HepG2 (cell line): Measurements from ENCODE around the gene SEBOX. TPM values are rescaled to one million over a fixed set of nuclear protein-coding genes. Genes with fewer than 3 reads are reported as not detected.

ENCODE experiments used
- ATAC-seq: fragments of 200-7000 bp; cut with Tn5 transposase; 3 replicates; pipeline ENCODE4 v1.9.1; 2020; ENCODE audit warnings: mild to moderate bottlenecking, moderate library complexity
- BruUV-seq: library from RNA; stranded (reverse); fragments of 400-500 nt; replicated peaks from 2 replicates; lab custom pipeline; 2021; lab: Mats Ljungman, UMichigan
- CTCF ChIA-PET: fragments of 300-600 bp; formaldehyde crosslinking; extraction: SDS; loops from one replicate; lab custom pipeline; 2021; ENCODE audit warnings: low total read pairs, inconsistent platforms, low intra/inter-chr PET ratio; lab: Yijun Ruan, JAX
- POLR2A ChIA-PET: fragments of 350-600 bp; sonication (Branson Sonifier 250); formaldehyde crosslinking; loops from one replicate; lab custom pipeline; 2020; ENCODE audit warnings: antibody characterized with exemption, inconsistent platforms; lab: Yijun Ruan, JAX
- DNase-seq: peaks from one replicate; pipeline ENCODE4 v3.0.0-alpha.2; 2015; ENCODE audit warnings: low spot score
- FAIRE-seq: peaks from 3 replicates; lab custom pipeline; 2011; peaks lifted over from hg19 to GRCh38; lab: Jason Lieb, UNC
- H2AFZ ChIP-seq: one replicate; pipeline ENCODE4 v1.6.1; 2011; ENCODE audit warnings: low read length, inconsistent platforms
- H3K27ac ChIP-seq: fragments of 300-600 bp; 3 replicates; pipeline ENCODE4 v1.8.0; 2011; ENCODE audit warnings: mixed run types, mild to moderate bottlenecking, mixed read lengths, low read length, inconsistent platforms; ENCODE audit not compliant: insufficient read depth; ENCODE audit errors: extremely low read length
- H3K27me3 ChIP-seq, 2 experiments: fragments of 200-600 bp in 1 of 2; 2 replicates in 1 of 2; 3 replicates in 1 of 2; pipeline versions ENCODE4 v1.6.0 to v1.8.0; 2011; ENCODE audit warnings: low read length in 2 of 2, mild to moderate bottlenecking in 2 of 2, moderate library complexity in 2 of 2, inconsistent platforms in 1 of 2; ENCODE audit not compliant: insufficient read depth in 2 of 2, control insufficient read depth in 1 of 2
- H3K36me3 ChIP-seq, 2 experiments: fragments of 200-600 bp in 1 of 2; replicated peaks in 1 of 2; 2 replicates in 1 of 2; 3 replicates in 1 of 2; pipeline versions ENCODE4 v1.5.1 to v1.8.0; 2011; ENCODE audit warnings: low read length in 2 of 2, inconsistent platforms in 1 of 2; ENCODE audit not compliant: insufficient read depth in 2 of 2, control insufficient read depth in 1 of 2
- H3K4me1 ChIP-seq: 2 replicates; pipeline ENCODE4 v1.5.1; 2012; ENCODE audit warnings: low read length, inconsistent platforms; ENCODE audit not compliant: insufficient read depth
- H3K4me2 ChIP-seq: 2 replicates; pipeline ENCODE4 v1.6.0; 2011; ENCODE audit warnings: low read depth, low read length, inconsistent platforms
- H3K4me3 ChIP-seq, 3 experiments: fragments of 200-600 bp in 1 of 3; sonication (generic), shearing (Covaris generic) in 1 of 3; replicated peaks in 1 of 3; 2 replicates each; pipeline ENCODE4 v1.5.1; 2011 to 2016; ENCODE audit warnings: low read length in 3 of 3, inconsistent platforms in 2 of 3, low read depth in 2 of 3, mild to moderate bottlenecking in 2 of 3, control low read depth in 1 of 3, mixed read lengths in 1 of 3; ENCODE audit not compliant: insufficient read depth in 1 of 3
- H3K79me2 ChIP-seq: one replicate; pipeline ENCODE4 v1.6.1; 2011; ENCODE audit warnings: low read length, inconsistent platforms; ENCODE audit not compliant: insufficient read depth
- H3K9ac ChIP-seq: 2 replicates; pipeline ENCODE4 v1.6.0; 2011; ENCODE audit warnings: mild to moderate bottlenecking, low read depth, low read length, inconsistent platforms; ENCODE audit not compliant: insufficient read depth
- H3K9me3 ChIP-seq: 2 replicates; pipeline ENCODE4 v1.5.1; 2012; ENCODE audit warnings: mild to moderate bottlenecking, low read length
- H4K20me1 ChIP-seq: 2 replicates; pipeline ENCODE4 v1.6.0; 2011; ENCODE audit warnings: inconsistent platforms, mild to moderate bottlenecking, low read length, moderate library complexity; ENCODE audit not compliant: insufficient read depth
- GATAD2A ChIP-seq: IDR thresholded peaks from 2 replicates; pipeline ENCODE4 v1.6.1; 2016
- GFI1 ChIP-seq: sonication (generic); formaldehyde crosslinking; IDR thresholded peaks from 2 replicates; pipeline ENCODE4 v1.5.0; 2020; ENCODE audit warnings: missing genetic modification reagents, mild to moderate bottlenecking, borderline replicate concordance
- MED8 ChIP-seq: sonication (generic); formaldehyde crosslinking; IDR thresholded peaks from 2 replicates; pipeline ENCODE4 v1.8.1; 2023; ENCODE audit warnings: mild to moderate bottlenecking, missing genetic modification reagents; ENCODE audit not compliant: insufficient replicate concordance
- SOX5 ChIP-seq: IDR thresholded peaks from 2 replicates; pipeline ENCODE4 v1.6.1; 2016; ENCODE audit warnings: borderline replicate concordance
- SOX6 ChIP-seq, 2 experiments: fragments of 450-650 bp in 1 of 2; sonication (generic) in 1 of 2; formaldehyde crosslinking in 1 of 2; IDR thresholded peaks; 2 replicates each; pipeline versions ENCODE4 v1.4.0 to v1.6.1; 2017 to 2020; ENCODE audit warnings: antibody characterized with exemption in 1 of 2, mild to moderate bottlenecking in 1 of 2, missing genetic modification reagents in 1 of 2
- SP5 ChIP-seq: IDR thresholded peaks from 2 replicates; pipeline ENCODE4 v1.6.1; 2016; ENCODE audit warnings: low read depth, borderline replicate concordance
- ZNF263 ChIP-seq: sonication (generic); formaldehyde crosslinking; IDR thresholded peaks from 2 replicates; pipeline ENCODE4 v1.4.0; 2020; ENCODE audit warnings: missing genetic modification reagents
- ZNF264 ChIP-seq: sonication (generic); formaldehyde crosslinking; IDR thresholded peaks from 2 replicates; pipeline ENCODE4 v1.4.0; 2020; ENCODE audit warnings: missing genetic modification reagents
- ZNF281 ChIP-seq: sonication (generic); formaldehyde crosslinking; IDR thresholded peaks from 2 replicates; pipeline ENCODE4 v1.4.0; 2020; ENCODE audit warnings: missing genetic modification reagents, borderline replicate concordance
- WGBS: methylation state at CpG from one replicate; pipeline ENCODE4 v1.1.6; 2017; ENCODE audit warnings: low lambda C conversion rate; 5-methylcytosine and 5-hydroxymethylcytosine counted together
- in situ Hi-C: cut with HindIII; loops from 2 replicates; pipeline ENCODE4 v1.10.0; 2017; ENCODE audit warnings: low pct_unique_long_range_greater_than_20kb; ENCODE audit not compliant: extremely low pct_ligation_motif_present
- intact Hi-C: fragments of 100-400 bp; cut with micrococcal nuclease; formaldehyde crosslinking; loops from one replicate; pipeline ENCODE4 v1.10.0; 2022; ENCODE audit not compliant: unreplicated experiment
- polyA plus RNA-seq, 8 experiments: library from polyadenylated mRNA; depleted of rRNA in 3 of 8; stranded (reverse) in 7 of 8; unstranded in 1 of 8; fragments of >200 nt; fragmentation: Illumina TruSeq in 4 of 8; extraction: Trizol in 4 of 8; gene quantifications; 2 replicates each; pipeline versions ENCODE4 v1.2.1 to v1.2.3, GENCODE V29; 2011 to 2016; ENCODE audit warnings: low read depth in 4 of 8, missing spikeins in 1 of 8, mixed read lengths in 1 of 8; ENCODE audit not compliant: insufficient read depth in 1 of 8
- total RNA-seq, 5 experiments: library from RNA; depleted of rRNA; stranded (reverse); fragments of >200 nt; fragmentation: Illumina TruSeq; extraction: Trizol; gene quantifications; 2 replicates each; pipeline ENCODE4 v1.2.3, GENCODE V29; 2016; ENCODE audit warnings: low read depth in 1 of 5
- TF ChIP-seq, protein P1 (sequence below): IDR thresholded peaks from 2 replicates; pipeline ENCODE4 v1.6.1; 2016; ENCODE audit warnings: low read depth, missing genetic modification reagents, missing compliant biosample characterization

The SEBOX gene
- total and polyA plus RNA-seq, 2 of the 13 experiments (the other 11 are each of a cell fraction or from before 2014, with no cell fraction given) = not detected

DNA sequence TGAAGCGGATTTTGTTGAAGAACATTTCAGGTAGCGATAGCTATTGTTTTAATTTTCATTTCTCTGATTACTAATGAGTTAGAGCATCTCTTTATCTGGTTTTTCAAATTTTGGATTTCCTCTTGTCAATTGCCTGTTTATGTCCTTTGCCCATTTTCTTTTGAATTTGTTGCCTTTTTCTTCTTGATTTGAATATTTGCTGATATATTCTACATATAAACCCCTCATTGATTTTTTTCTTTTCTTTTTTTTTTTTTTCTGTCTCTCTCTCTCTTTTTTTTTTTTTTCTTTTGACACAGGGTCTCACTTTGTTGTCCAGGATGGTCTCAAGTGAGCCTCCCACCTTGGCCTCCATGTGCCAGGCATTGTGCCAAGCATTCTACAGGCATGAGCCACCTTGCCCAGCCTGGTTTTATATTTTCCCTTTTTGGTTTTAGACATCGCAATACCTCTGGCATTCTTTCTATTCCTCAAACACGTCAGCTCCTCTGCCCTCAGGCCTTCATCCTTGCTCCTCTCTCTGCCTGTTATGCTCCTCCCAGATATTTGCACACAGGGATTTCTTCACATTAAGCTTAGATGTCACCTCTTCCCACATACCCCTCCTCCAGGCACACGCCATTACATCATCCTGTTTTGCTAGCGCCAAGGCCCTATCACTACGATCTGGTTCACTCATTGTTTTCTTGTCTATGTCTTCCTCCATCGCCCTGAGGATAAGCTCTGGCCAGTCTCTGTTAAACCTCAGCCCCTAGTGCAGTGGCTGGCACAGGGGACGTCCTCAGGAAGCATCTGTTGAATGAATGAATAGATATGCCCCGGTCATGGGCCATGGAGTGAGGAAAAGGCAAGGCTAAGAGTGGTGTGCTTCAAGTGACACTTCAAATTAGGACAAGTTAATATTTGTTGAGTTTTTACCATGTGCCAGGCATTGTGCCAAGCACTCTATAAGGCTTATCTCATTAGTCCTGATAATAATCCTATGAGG lies 15.1 kb upstream of the SEBOX start (continued):
- TF ChIP-seq GFI1 (CRISPR knock-in tag) (peak; percentile 91), SP5 (CRISPR knock-in tag) (peak; percentile 52; the same call in 1 of the 2 replicates), SOX6 (IDR thresholded peaks at IDR 0.05) (no peak), SOX6 (CRISPR knock-in tag; IDR thresholded peaks at IDR 0.05) (peak; percentile 76), ZNF281 (peak; percentile 51; the same call in 1 of the 2 replicates), GATAD2A (CRISPR knock-in tag) (peak; percentile 70), ZNF263 (CRISPR knock-in tag) (peak; percentile 48; the same call in 1 of the 2 replicates), SOX5 (CRISPR knock-in tag) (peak; percentile 42; the same call in 1 of the 2 replicates)

- WGBS = 90% methylated on average over 6 of the region's 6 CpGs
- Histone ChIP-seq H2AFZ (no peak overlapping the region), H3K4me2 (no peak overlapping the region), H3K4me3 (no peak overlapping the region), H3K27me3 (no peaks in the 10 kb centered on the region), H3K36me3 (no peaks in the 10 kb centered on the region), H3K9me3 (no peaks in the 10 kb centered on the region), H3K9ac (no peak overlapping the region), H3K27ac (no peak overlapping the region), H4K20me1 (no peaks in the 10 kb centered on the region), H3K4me1 (peaks cover 34% of the 10 kb centered on the region), H3K79me2 (peaks cover 7% of the 10 kb centered on the region)
- intact Hi-C loops (no loop called here), in situ Hi-C loops (no loop called here)
- ChIA-PET CTCF (no interaction called here), POLR2A (interaction anchor here (1.0 kb wide), 1 partner anchor 16 kb away, joined by 4 read pairs; the partner anchor contains the start of gene POLDIP2)
- no TSS peak for BruUV-seq
- FAIRE-seq (no peak), ATAC-seq (no peak), DNase-seq (no peak)
- TF ChIP-seq, protein P1, sequence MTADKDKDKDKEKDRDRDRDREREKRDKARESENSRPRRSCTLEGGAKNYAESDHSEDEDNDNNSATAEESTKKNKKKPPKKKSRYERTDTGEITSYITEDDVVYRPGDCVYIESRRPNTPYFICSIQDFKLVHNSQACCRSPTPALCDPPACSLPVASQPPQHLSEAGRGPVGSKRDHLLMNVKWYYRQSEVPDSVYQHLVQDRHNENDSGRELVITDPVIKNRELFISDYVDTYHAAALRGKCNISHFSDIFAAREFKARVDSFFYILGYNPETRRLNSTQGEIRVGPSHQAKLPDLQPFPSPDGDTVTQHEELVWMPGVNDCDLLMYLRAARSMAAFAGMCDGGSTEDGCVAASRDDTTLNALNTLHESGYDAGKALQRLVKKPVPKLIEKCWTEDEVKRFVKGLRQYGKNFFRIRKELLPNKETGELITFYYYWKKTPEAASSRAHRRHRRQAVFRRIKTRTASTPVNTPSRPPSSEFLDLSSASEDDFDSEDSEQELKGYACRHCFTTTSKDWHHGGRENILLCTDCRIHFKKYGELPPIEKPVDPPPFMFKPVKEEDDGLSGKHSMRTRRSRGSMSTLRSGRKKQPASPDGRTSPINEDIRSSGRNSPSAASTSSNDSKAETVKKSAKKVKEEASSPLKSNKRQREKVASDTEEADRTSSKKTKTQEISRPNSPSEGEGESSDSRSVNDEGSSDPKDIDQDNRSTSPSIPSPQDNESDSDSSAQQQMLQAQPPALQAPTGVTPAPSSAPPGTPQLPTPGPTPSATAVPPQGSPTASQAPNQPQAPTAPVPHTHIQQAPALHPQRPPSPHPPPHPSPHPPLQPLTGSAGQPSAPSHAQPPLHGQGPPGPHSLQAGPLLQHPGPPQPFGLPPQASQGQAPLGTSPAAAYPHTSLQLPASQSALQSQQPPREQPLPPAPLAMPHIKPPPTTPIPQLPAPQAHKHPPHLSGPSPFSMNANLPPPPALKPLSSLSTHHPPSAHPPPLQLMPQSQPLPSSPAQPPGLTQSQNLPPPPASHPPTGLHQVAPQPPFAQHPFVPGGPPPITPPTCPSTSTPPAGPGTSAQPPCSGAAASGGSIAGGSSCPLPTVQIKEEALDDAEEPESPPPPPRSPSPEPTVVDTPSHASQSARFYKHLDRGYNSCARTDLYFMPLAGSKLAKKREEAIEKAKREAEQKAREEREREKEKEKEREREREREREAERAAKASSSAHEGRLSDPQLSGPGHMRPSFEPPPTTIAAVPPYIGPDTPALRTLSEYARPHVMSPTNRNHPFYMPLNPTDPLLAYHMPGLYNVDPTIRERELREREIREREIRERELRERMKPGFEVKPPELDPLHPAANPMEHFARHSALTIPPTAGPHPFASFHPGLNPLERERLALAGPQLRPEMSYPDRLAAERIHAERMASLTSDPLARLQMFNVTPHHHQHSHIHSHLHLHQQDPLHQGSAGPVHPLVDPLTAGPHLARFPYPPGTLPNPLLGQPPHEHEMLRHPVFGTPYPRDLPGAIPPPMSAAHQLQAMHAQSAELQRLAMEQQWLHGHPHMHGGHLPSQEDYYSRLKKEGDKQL (CRISPR knock-in tag) = no peak
- TF ChIP-seq ZNF264 (CRISPR knock-in tag) (no peak), MED8 (CRISPR knock-in tag) (no peak)
Measured at GRCh38 chr17:28372945-28373274, 7.9 kb upstream of the SEBOX start.
